Pulmonary artery endothelial cell (primary cell): Measurements from ENCODE around the gene POLR2J3. TPM values are rescaled to one million over a fixed set of nuclear protein-coding genes. Genes with fewer than 3 reads are reported as not detected.
"Not testable (repeated sequence)": the region's sequence is repeated elsewhere in the genome, so short reads cannot be mapped to it uniquely, and the experiment has no call there.

Experiments
- DNase-seq: peaks from one replicate; pipeline ENCODE4 v3.0.0-alpha.2; 2011; ENCODE audit warnings: low read depth, low spot score
- total RNA-seq: library from RNA; depleted of rRNA; stranded (reverse); fragments of >200 nt; gene quantifications from 2 replicates; pipeline ENCODE4 v1.2.3, GENCODE V29; 2014

The POLR2J3 gene
- total RNA-seq, 1 donor from 2014 or later = 16.9 TPM

DNA sequence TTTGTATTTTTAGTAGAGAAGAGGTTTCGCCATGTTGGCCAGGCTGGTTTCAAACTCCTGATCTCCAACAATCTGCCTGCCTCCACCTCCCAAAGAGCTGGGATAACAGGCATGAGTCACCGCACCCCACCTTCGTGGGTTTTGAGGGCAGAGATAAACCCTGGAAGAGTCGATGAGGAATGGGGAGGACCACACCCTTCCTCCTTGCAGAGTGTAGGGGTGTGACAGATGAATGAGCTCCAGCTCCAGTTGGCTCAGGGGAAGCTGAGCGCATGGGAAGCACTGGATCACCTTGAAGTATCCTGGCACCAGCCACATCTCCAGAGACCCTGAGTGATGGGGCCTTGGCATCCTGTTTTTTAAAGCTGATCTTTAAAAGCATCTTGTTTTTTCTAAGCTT lies 11.1 kb upstream of the POLR2J3 start:
- not testable (repeated sequence) for DNase-seq

DNA sequence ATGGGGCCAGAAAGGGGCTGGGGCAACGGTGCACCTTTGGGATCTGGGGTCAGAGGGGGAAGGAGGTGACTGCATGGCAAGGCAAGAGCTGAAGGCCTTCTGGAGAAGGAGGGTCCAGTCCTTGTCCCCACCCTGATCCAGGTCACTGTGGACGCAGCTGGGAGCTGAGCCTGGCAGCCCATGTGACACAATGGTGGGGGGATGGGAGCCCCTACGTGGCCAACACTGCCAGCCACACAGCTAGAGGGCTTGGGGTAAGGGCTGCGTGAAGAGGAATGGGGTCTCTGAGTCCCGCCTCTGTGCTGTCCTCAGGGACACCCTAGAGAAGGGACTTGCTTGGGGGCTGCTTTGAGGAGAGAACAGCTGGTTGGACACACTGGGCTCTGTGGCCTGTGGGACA lies 9.3 kb upstream of the POLR2J3 start:
- DNase-seq = not testable (repeated sequence)

- DNase-seq = not testable (repeated sequence)
These were observed 6.1 kb upstream of the POLR2J3 start for GRCh38 chr7:102578486-102578885.

DNA sequence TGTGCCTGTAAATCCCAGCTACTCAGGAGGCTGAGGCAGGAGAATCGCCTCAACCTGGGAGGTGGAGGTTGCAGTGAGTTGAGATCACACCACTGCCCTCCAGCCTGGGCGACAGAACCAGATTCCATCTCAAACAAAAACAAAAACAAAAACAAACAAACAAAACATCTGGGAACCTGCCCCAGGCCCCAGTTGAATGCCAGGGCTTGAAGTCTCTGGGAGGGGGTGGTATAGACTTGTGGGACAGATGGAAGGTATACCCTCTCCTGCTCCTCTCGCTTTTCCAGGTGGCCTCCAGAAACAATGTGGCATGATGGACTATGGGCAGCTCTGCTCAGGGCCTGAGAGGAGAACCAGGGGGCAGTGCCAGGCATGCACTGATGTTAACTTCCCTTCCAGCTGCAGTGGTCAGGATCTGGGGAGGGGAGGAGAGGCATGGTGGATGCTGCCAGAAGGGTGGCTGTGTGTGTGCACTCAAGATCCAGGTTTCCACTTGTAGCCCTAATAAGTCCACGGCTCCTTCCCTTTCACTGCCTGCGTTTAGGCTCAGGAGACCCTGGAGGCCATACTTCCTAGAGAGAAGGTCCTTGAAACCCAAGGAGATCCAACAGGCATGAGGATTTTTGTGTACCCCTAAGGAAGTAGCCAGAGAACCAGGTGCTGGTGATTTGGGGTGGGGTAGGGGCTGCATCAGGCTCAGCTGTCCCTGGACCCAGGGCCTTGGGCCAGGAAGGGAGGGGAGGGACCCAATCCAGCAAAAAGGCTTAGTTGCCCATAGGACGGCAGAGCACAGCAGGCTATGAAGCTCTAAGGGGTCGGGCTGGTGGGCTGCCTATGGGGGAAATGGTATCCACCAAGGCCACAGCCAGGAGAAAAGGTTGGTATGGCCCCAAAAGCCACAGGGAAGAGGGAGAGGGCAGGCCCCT lies 5.2 kb upstream of the POLR2J3 start:
- DNase-seq = not testable (repeated sequence)

GRCh38 chr7:102576363-102576762 lies 4.0 kb upstream of the POLR2J3 start:
- not testable (repeated sequence) for DNase-seq

- not testable (repeated sequence) for DNase-seq
These were observed 2.2 kb upstream of the POLR2J3 start for GRCh38 chr7:102574607-102575006.

- DNase-seq = not testable (repeated sequence)
These were observed 3.8 kb downstream of the POLR2J3 start for GRCh38 chr7:102568620-102569019.

GRCh38 chr7:102550808-102551422 lies 21.5 kb downstream of the POLR2J3 start, which contains the start of gene SPDYE2:
TSS of gene SPDYE2 (plus strand) at chr7:102551226. CDS start at chr7:102553256, 2,030 bp downstream.
- DNase-seq = not testable (repeated sequence)

GRCh38 chr7:102546353-102546752 lies 26.0 kb downstream of the POLR2J3 start:
- not testable (repeated sequence) for DNase-seq

- not testable (repeated sequence) for DNase-seq
These were observed 27.1 kb downstream of the POLR2J3 start for GRCh38 chr7:102545288-102545687.

- not testable (repeated sequence) for DNase-seq
These were observed 28.0 kb downstream of the POLR2J3 start for GRCh38 chr7:102544372-102544771.

GRCh38 chr7:102543596-102543995 lies 28.8 kb downstream of the POLR2J3 start, which contains the start of gene UPK3BL2:
TSS of gene UPK3BL2 (minus strand) at chr7:102543696. CDS start at chr7:102543636, 60 bp downstream.
- DNase-seq = not testable (repeated sequence)

DNA sequence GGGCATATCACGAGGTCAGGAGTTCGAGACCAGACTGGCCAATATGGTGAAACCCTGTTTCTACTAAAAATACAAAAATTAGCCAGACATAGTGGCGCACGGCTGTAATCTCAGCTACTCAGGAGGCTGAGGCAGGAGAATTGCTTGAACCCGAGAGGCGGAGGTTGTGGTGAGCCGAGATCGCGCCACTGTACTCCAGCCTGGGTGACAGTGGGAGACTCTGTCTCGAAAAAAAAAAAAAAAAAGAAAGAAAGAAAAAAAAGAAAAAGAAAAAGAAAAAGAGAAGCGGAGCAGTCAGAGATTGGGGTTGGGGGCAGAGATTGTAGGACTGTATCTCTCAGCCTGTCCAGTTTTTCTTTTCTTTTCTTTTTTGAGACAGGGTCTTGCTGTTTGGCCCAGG lies 29.6 kb downstream of the POLR2J3 start:
- DNase-seq = not testable (repeated sequence)

- not testable (repeated sequence) for DNase-seq
These were observed 30.3 kb downstream of the POLR2J3 start for GRCh38 chr7:102542083-102542482.

DNA sequence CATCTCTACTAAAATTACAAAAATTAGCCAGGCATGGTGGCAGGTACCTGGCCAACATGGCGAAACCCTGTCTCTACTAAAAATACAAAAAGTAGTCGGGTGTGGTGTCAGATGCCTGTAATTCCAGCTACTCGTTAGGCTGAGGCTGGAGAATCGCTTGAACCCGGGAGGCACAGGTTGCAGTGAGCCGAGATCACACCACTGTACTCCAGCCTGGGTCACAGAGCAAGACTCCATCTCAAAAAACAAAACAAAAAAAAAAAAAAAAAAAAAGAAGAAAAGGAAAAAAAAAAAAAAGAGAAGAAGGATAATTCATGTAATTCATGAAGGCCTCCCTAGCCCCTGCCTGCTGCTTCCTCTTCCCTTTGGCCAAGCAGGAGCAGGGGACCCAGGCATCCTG lies 31.8 kb downstream of the POLR2J3 start:
- DNase-seq = not testable (repeated sequence)

DNA sequence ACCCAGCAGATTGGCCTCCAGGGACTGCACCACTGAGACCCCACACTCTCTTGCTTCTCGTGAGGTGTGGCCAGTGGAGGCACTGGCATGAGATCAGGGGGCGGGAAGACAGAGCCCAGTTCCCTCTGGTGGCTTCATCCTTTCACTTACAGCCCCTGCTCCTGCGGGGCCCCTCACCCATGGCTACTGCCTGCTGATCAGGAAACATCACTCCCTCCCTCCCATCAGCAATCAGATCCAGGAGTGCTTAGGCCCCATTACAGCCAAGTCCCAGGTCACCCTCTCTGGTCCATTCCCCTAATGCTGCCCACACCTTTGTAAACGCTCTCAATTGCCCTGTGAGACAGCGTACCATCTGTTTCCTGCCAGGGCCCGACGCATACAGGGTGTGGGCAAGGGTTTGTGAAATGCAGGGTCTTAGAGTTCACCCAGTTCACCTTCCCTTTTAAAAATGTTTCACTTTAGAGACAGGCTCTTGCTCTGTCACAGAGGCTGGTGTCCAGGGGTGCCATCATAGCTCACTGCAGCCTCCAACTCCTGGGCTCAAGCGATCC lies 37.2 kb downstream of the POLR2J3 start:
- not testable (repeated sequence) for DNase-seq

- DNase-seq = not testable (repeated sequence)
These were observed 40.3 kb downstream of the POLR2J3 start for GRCh38 chr7:102532127-102532526.

DNA sequence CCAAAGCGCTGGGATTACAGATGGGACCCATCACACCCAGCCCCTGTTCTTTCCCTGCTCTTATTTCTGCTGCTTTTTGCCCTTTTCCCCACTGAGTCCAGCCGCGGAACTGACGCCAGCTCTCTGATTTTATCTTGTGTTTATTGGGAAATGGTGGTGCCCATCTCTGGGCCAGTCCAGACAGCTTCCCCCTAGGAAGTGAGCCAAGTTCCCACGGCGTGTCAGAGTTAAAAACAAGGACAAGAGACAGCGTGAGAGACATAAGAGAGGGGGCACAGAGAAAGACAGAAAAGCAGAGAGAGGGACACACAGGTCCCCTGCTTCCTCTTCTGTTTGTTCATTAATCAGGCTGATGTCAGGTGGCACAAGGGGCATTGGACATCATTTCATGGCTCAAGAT lies 40.8 kb downstream of the POLR2J3 start:
- DNase-seq = not testable (repeated sequence)

DNA sequence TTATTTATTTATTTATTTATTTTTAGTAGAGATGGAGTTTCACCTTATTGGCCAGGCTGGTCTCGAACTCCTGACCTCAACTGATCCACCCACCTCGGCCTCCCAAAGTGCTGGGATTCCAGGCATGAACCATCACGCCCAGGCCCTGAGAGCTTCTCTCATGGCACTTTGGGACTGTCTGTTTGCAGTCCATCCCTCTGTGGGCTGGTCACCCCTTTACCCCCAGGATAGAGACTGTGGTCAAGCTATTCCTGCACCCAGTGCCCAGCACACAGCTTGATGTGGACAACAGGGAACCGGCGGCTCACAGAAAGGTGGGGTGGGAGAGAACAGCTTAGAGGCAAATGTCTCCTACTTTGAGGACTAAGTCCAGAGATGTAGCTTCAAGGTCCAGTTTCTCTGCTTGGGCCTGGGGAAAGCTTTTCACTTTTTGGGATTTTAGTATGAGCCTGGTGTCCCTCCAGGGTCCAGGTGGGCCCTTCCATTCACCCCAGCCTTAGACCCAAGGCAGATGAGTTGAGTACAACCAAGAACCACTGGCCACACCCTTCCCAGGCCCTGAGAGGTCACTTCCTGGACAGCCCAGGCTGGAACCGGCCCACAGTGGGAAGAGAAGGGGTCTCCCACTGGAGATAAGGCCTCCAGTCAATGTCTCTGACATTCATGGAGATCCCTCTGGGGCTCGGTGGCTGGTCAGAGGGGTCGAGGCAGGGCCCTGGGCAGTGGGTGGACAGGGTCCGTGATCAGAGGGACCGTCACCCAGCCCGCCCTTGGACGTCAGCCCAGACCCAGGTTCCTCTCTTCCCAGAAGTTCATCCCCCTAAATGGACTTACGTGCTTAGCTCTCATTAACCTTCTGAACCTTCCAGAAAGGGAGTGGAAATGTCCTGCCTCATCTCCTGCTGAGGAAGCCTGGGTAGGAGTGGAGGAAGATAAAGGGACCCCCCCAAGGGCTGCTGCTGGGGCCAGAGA lies 44.3 kb downstream of the POLR2J3 start:
- not testable (repeated sequence) for DNase-seq

DNA sequence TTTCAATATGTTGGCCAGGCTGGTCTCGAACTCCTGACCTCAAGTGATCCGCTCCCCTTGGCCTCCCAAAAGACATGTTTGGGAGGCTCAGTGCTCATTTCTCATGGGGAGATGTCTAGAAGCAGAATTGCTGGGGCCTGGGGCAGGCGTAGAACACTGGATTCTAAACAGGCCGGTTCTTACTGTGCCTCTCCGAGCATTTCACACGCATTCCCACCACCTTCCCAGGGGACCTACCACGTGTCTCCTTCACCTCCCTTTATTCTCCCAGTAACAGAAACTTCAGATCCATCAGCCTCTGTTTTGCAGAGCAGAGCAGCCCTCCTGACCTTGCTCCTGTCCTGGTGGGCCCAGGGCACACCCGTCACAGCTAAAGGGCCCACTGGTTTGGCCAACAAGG lies 45.2 kb downstream of the POLR2J3 start:
- not testable (repeated sequence) for DNase-seq

DNA sequence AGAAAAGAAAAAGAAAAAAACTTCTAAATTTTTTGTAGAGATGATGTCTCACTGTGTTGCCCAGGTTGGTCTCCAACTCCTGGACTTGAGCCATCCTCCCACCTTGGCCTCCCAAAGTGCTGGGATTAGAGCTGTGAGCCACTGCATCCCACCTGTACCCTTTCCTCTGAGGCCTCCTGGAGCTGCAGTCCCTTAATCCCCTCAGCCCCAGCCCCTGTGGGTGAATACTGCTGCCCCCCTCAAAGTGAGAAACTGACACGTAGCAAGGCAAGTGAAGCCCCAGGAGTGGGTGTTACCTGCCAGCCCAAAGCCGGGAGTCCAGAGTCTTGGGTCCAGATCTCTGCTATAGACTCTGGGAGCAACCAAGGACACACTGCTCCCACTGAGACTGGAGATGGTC lies 47.6 kb downstream of the POLR2J3 start:
- DNase-seq = not testable (repeated sequence)
